Immature natural killer cell (primary cell): ENCODE data around the gene CACNA2D1. TPM values are rescaled to one million over a fixed set of nuclear protein-coding genes. Genes with fewer than 3 reads are reported as not detected.

Experiments used
- DNase-seq, 3 donors: peaks; one replicate each; pipeline ENCODE4 v3.0.0; 2022; ENCODE audit warnings: mixed read lengths in 1 of 3
- H3K27ac Mint-ChIP-seq, 6 donors: one replicate each; pipeline ENCODE4 v1.8.0; 2020; ENCODE audit warnings: mixed read lengths in 6 of 6, mild to moderate bottlenecking in 5 of 6, inconsistent platforms in 4 of 6, moderate library complexity in 3 of 6
- H3K27me3 Mint-ChIP-seq, 3 donors: one replicate each; pipeline ENCODE4 v1.8.0; 2020 to 2021; ENCODE audit warnings: low read depth in 3 of 3, mild to moderate bottlenecking in 3 of 3, mixed read lengths in 3 of 3, moderate library complexity in 3 of 3, inconsistent platforms in 1 of 3
- H3K36me3 Mint-ChIP-seq, 3 donors: one replicate each; pipeline ENCODE4 v1.8.0; 2020; ENCODE audit warnings: mixed read lengths in 3 of 3, inconsistent platforms in 2 of 3, mild to moderate bottlenecking in 2 of 3
- H3K4me1 Mint-ChIP-seq, 2 donors: one replicate each; pipeline ENCODE4 v1.8.0; 2020; ENCODE audit warnings: inconsistent platforms in 2 of 2, mild to moderate bottlenecking in 2 of 2, mixed read lengths in 2 of 2, moderate library complexity in 1 of 2
- H3K4me3 Mint-ChIP-seq, 5 donors: one replicate each; pipeline ENCODE4 v1.8.0; 2020; ENCODE audit warnings: mild to moderate bottlenecking in 5 of 5, mixed read lengths in 5 of 5, inconsistent platforms in 3 of 5, moderate library complexity in 3 of 5
- H3K9me3 Mint-ChIP-seq, 6 donors: one replicate each; pipeline ENCODE4 v1.8.0; 2020; ENCODE audit warnings: mild to moderate bottlenecking in 6 of 6, mixed read lengths in 6 of 6, inconsistent platforms in 4 of 6, moderate library complexity in 3 of 6
- polyA plus RNA-seq, 3 donors: library from polyadenylated mRNA; unstranded; fragments of 300-500 nt; fragmentation: Illumina TruSeq; gene quantifications; one replicate each; pipeline ENCODE4 v1.2.3, GENCODE V29; 2021

The CACNA2D1 gene
- polyA plus RNA-seq, 3 donors from 2014 or later: not detected

DNA sequence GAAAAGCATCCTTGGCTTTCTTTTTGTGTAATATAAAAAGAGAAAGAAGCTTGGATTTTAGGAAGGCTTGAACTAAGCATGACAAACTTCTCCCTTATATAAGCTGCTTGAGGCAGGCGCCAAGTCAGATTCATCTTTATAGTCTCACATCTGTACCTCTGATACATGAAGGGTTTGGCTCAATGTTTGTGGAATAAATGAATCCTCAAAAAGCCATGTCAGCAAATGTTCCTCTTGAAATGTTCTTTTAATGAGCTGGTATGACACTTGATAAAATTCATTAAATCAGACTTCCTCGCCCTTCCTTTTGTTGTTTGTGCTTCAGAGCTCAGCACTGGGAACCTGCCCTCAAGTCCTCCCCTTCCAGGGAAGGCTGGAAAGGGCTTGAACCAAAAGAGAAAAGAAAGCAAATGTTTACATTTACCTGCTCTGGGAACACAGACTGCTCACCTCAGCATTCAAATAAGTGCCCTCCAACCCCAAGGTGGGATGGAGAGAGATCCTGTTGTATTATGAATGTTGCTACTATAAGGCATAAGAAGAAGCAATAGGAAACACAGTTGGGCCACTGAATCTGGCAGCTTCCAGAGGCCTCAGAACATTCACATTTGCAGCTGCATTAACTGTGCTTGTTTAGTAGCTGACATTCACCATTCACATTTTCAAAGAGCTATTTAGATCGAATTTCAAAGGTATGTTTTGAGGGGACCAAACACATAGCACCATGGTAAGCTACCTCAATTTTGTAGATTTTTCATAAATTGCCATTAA, 212.6 kb downstream of the CACNA2D1 start:
- Mint-ChIP-seq H3K4me1 (no peaks in the 10 kb centered on the region), H3K27me3 (peaks cover 0 to 2% (median 2%) of the 10 kb centered on the region in 3 donors), H3K9me3 (peaks cover 0 to 24% (median 1%) of the 10 kb centered on the region in 6 donors), H3K4me3 (no peak overlapping the region), H3K27ac (no peak overlapping the region), H3K36me3 (no peaks in the 10 kb centered on the region)
- no peak for DNase-seq

DNA sequence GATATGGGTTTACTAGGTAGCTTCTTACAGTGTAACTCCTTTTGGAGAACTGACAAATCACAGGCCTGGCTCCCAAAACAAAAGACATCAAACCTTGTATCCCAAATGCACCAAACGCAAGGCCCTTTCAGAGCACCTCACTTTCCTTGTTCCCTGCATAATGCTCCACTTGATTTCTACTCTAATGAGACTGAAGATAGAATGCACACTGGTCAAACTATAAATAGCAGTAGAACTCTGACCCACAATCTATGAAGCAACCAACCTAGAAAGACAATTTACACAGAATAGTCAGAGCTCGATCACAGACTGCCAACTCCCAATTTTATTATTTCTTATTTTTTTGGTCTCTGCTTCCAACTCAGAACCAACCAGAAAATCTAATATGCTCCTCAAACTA, 214.4 kb downstream of the CACNA2D1 start:
- Mint-ChIP-seq H3K4me1 (no peaks in the 10 kb centered on the region), H3K36me3 (no peaks in the 10 kb centered on the region), H3K27ac (no peak overlapping the region), H3K9me3 (peaks cover 0 to 32% (median 1%) of the 10 kb centered on the region in 6 donors), H3K27me3 (peaks cover 0 to 2% (median 2%) of the 10 kb centered on the region in 3 donors), H3K4me3 (no peak overlapping the region)
- no peak for DNase-seq

DNA sequence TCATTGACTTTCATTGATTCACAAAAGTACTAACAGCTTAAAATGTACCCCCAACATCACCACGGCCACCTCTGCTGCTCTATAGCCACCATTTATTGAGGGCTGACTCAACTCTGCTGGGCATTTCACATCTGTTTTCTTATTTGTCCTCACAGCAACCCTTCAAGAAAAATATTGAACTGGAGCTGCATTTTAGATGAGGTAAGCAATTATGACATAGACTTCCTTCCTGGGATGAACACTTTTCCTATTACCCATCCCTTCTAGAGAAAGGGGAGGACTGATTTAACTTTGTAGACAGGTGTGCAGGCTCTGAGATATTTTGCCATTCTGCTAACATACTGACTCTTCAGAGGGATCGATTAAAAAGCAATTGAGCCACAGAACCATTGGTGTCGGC, 217.4 kb downstream of the CACNA2D1 start:
- Mint-ChIP-seq H3K9me3 (peaks cover 0 to 31% (median 5%) of the 10 kb centered on the region in 6 donors), H3K4me3 (no peak overlapping the region), H3K36me3 (no peaks in the 10 kb centered on the region), H3K27ac (no peak overlapping the region), H3K4me1 (no peaks in the 10 kb centered on the region), H3K27me3 (no peaks in the 10 kb centered on the region)
- DNase-seq: no peak

DNA sequence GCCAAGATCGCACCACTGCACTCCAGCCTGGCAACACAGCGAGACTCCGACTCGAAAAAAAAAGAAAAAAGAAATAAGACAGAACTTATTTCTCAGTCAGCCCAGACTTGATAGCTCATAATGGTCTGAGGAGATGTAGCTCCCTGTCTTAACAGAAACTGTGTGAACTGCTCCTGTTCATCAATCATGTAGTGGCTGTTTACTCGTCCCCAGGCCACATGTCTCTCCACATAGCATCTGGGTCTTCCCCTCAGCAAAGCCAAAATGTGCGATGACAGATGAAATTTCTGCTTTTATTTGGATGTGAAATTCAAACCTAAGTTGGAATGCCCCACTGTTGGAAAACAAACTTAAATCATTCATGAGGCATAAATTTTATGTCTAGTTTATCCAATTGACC, 219.0 kb downstream of the CACNA2D1 start:
- no peaks in the 10 kb centered on the region for H3K27me3 Mint-ChIP-seq
- H3K27ac Mint-ChIP-seq: no peak overlapping the region
- peaks cover 0 to 31% (median 5%) of the 10 kb centered on the region in 6 donors for H3K9me3 Mint-ChIP-seq
- no peak for DNase-seq
- H3K4me3 Mint-ChIP-seq: no peak overlapping the region
- no peaks in the 10 kb centered on the region for H3K36me3 Mint-ChIP-seq
- no peaks in the 10 kb centered on the region for H3K4me1 Mint-ChIP-seq

DNA sequence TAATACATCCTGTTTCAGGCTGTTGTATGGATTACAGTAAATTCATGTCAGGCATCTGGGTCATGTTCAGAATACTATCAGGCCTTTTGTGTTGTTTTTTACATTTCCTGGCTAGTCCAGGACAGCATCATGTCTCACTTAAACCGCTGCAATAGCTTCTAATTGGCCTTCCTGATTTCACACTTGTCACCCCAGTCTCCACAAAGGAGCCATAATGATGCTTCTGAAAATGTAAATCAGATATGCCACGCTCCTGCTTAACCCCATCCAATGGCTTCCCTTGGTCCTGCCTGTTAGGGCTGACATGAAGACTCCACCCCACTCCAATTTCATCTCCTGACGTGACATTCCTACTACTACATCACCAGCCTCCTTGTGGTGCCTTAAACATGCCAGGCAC, 220.0 kb downstream of the CACNA2D1 start:
- DNase-seq: no peak
- Mint-ChIP-seq H3K27me3 (no peaks in the 10 kb centered on the region), H3K27ac (no peak overlapping the region), H3K9me3 (peaks cover 0 to 23% (median 4%) of the 10 kb centered on the region in 6 donors), H3K4me1 (no peaks in the 10 kb centered on the region), H3K4me3 (no peak overlapping the region), H3K36me3 (no peaks in the 10 kb centered on the region)

DNA sequence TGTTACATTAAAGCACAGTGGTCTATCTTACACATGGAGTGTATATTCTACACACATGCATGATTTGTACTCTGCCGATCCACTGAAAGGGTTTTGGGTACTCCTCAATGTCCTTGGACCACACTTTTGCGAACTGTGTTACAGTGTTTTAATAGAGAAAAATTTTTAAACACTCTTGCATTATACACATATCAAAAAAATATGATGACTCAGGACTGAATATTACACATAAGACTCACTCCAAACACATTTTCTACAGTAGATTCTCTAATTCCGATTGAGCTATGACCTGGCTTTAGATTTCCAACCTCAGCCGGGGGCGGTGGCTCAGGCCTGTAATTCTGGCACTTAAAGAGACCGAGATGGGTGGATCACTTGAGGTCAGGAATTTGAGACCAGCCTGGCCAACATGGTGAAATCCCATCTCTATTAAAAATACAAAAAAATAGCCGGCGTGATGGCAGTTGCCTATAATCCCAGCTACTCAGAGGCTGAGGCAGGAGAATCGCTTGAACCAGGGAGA, 222.4 kb downstream of the CACNA2D1 start:
- Mint-ChIP-seq H3K9me3 (peaks cover 0 to 16% (median 5%) of the 10 kb centered on the region in 6 donors), H3K36me3 (no peaks in the 10 kb centered on the region), H3K4me1 (no peaks in the 10 kb centered on the region), H3K27ac (no peak overlapping the region), H3K27me3 (no peaks in the 10 kb centered on the region), H3K4me3 (no peak overlapping the region)
- no peak for DNase-seq

DNA sequence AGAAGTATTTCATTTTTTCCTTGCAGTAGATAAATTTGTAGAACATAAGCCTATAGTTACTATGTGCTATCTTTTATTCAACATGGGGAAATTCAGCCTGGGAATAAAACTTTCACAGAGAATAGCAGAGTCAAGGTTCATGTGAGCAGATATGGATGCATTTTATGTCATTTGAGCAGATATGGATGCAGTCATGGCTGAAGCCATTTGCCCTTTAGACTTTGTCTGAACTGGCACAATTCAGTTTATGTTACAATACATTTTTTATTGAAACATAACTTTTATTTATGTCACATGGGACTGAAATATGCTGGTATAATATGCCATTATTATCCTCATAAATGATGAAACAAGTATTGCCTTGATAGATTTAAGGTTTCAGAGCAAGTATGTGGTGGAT, 231.1 kb downstream of the CACNA2D1 start:
- Mint-ChIP-seq H3K4me3 (no peak overlapping the region), H3K4me1 (no peaks in the 10 kb centered on the region), H3K27me3 (no peaks in the 10 kb centered on the region), H3K9me3 (peaks cover 0 to 28% (median 6%) of the 10 kb centered on the region in 6 donors), H3K27ac (no peak overlapping the region), H3K36me3 (peaks cover 0 to 3% (median 0%) of the 10 kb centered on the region in 3 donors)
- DNase-seq: no peak

DNA sequence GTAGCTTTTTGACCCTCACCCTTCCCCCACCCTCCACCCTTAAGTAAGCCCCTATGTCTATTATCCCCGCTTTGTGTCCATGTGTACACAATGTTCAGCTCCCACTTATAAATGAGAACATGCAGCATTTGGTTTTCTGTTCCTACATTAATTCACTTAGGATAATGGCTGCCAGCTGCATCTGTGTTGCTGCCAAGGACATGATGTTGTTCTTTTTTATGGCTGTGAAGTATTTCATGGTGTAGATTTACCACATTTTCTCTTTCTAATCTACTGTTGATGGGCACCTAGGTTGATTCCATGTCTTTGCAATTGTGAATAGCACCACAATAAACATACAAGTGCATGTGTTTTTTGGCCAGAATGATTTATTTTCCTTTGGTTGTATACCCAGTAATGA, 232.2 kb downstream of the CACNA2D1 start:
- no peak for DNase-seq
- Mint-ChIP-seq H3K27ac (no peak overlapping the region), H3K36me3 (peaks cover 0 to 3% (median 0%) of the 10 kb centered on the region in 3 donors), H3K9me3 (peaks cover 0 to 31% (median 5%) of the 10 kb centered on the region in 6 donors), H3K4me1 (no peaks in the 10 kb centered on the region), H3K27me3 (no peaks in the 10 kb centered on the region), H3K4me3 (no peak overlapping the region)

DNA sequence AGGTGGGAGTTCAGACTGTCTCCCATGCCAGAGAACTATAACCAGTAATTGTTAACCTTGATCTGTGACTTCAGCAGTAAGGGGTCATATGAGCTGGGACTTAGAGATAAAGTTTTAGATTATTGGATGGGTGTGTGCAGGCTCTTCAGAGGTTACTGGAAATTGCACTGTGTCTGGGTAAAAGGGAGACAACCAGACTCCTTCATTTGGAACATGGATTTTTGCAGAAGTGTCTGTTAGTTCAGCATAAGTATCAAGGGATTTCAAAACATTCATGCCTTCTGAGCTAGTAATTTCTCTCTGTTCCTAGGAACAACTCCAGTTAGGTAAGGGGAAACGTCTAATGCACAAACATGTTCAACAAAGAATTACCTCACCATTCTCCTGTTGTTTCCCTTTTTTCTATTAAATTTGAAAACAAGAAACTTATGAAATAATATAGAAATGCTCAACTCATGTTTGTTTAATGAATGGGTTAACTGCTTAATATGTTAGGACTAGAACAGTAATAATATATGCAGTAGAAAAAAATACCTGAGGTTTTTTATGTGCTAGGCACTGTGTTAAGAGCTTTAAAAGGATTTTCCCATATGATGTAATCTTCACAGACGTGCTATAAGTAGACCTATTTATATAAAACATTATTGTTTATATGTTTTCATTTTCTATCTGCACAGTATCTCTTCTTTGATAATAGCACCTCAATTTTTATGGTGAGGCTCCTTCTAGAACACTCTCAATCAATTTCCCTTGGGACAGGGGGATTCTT, 233.0 kb downstream of the CACNA2D1 start:
- Mint-ChIP-seq H3K27ac (no peak overlapping the region), H3K36me3 (peaks cover 0 to 3% (median 0%) of the 10 kb centered on the region in 3 donors), H3K4me1 (no peaks in the 10 kb centered on the region), H3K9me3 (peaks cover 0 to 26% (median 5%) of the 10 kb centered on the region in 6 donors), H3K27me3 (no peaks in the 10 kb centered on the region), H3K4me3 (no peak overlapping the region)
- DNase-seq: no peak

DNA sequence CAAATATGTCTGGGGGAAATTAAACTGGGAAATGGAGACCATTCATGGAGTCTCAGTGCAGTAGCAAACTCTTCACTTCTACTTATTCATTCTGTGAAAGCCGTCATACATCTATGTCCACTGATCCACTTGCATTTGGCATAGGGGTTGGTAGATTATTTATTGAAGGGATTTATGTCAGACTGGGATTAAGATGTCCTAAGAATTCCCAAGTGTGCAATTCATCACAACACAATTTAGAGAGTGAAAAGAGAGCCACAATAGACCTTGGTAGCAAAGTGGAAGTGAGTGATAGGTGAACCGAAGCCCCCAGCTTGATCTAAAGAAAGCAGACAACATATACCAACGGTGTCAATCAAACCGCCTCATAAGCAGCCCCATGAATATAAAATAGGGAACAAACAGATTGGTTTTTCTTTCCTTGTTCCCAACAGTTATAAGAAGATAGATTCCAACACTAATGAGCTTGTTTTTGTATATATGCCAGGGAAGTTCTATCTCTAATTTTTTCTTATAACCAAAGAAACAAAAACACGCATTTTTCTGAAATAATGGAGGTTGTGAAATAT, 234.3 kb downstream of the CACNA2D1 start:
- H3K4me1 Mint-ChIP-seq: no peaks in the 10 kb centered on the region
- H3K27ac Mint-ChIP-seq: no peak overlapping the region
- no peak overlapping the region for H3K4me3 Mint-ChIP-seq
- no peaks in the 10 kb centered on the region for H3K36me3 Mint-ChIP-seq
- no peak for DNase-seq
- H3K9me3 Mint-ChIP-seq: peaks cover 0 to 20% (median 5%) of the 10 kb centered on the region in 6 donors
- no peaks in the 10 kb centered on the region for H3K27me3 Mint-ChIP-seq

DNA sequence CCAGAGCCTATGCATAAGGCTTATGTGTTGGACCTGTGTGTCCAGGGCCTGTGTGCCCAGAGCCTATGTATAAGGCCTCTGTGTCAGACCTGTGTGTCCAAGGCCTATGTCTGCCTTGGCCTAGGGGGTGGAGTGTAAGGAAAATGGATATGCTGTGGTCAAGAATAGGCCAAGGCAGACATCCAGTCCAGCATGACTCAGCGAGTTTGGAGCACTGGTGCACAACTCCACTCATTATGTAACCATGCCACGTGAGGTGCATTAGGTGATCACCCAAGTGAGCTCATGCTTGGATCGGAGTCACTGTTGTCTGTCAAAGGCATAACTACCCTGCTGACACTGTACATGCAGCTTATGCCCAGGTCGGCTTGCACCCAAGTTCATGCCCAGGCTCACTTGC, 238.9 kb downstream of the CACNA2D1 start:
- peaks cover 0 to 34% (median 6%) of the 10 kb centered on the region in 6 donors for H3K9me3 Mint-ChIP-seq
- no peaks in the 10 kb centered on the region for H3K36me3 Mint-ChIP-seq

DNA sequence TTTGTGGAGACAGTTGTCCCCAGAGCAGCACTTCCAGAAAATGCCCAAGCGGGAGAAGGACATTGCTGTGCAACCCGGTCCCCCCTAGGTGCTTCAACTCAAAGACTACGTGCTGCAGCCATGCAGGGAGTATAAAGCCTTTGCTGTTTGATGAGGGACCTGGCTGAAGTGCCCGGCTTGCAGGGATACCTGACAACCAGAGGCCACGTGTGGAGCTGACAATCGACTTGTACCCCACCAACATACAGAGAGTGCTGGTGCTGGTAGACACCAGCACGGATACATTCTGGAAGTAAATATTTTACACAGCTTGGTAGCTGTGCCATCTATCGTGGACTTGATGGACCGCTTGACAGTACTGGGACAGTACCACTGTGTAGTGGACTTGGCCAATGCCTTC, 240.6 kb downstream of the CACNA2D1 start:
- no peak for DNase-seq
- no peaks in the 10 kb centered on the region for H3K4me1 Mint-ChIP-seq
- peaks cover 0 to 2% (median 0%) of the 10 kb centered on the region in 3 donors for H3K27me3 Mint-ChIP-seq
- no peaks in the 10 kb centered on the region for H3K36me3 Mint-ChIP-seq
- no peak overlapping the region for H3K27ac Mint-ChIP-seq
- peaks cover 0 to 31% (median 8%) of the 10 kb centered on the region in 6 donors for H3K9me3 Mint-ChIP-seq
- H3K4me3 Mint-ChIP-seq: no peak overlapping the region

More for the DNA sequence above, 238.9 kb downstream of the CACNA2D1 start:
- H3K27me3 Mint-ChIP-seq: peaks cover 0 to 2% (median 0%) of the 10 kb centered on the region in 3 donors
- no peaks in the 10 kb centered on the region for H3K4me1 Mint-ChIP-seq
- no peak overlapping the region for H3K4me3 Mint-ChIP-seq
- no peak for DNase-seq
- H3K27ac Mint-ChIP-seq: no peak overlapping the region

DNA sequence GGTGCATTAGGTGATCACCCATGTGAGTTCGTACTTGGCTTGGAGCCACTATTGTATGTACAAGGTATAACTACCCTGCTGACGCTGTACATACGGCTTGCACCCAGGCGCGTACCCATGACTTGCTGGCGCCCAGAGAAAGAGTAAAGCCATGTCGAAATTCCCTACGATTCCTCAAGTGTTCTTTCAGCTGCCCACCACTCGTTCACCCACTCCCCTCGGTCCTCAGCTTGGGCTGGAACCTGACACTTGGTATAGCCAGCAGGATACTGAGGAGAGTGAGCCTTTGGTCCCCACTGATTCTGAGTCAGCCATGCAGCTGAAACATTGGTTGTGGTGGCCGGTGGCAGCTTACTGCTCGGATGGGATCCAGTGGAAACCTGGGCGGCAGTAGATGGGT, 241.5 kb downstream of the CACNA2D1 start:
- H3K9me3 Mint-ChIP-seq: peaks cover 0 to 36% (median 8%) of the 10 kb centered on the region in 6 donors
- H3K4me1 Mint-ChIP-seq: no peaks in the 10 kb centered on the region
- no peak overlapping the region for H3K4me3 Mint-ChIP-seq
- DNase-seq: no peak
- no peak overlapping the region for H3K27ac Mint-ChIP-seq
- no peaks in the 10 kb centered on the region for H3K36me3 Mint-ChIP-seq
- H3K27me3 Mint-ChIP-seq: peaks cover 0 to 2% (median 0%) of the 10 kb centered on the region in 3 donors

DNA sequence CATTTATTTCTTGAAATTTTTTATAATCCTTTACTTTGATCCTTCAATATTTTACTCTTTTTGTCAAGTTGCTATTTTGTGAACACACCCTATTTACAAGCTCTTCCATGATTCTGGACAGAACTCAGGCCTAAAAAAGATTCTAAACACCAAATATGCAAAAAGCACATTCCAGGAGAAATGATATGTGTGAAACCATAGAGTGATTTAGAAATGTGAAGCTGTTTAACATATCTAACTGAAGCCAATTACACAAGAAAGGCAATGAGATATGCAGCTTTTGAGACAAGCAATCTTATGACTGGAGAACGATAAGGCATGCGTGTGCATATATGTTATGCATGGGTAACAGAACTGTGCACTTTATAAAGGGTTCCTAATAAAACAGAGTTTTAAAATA, 243.0 kb downstream of the CACNA2D1 start:
- no peak for DNase-seq
- H3K4me1 Mint-ChIP-seq: no peaks in the 10 kb centered on the region
- peaks cover 0 to 4% (median 2%) of the 10 kb centered on the region in 3 donors for H3K27me3 Mint-ChIP-seq
- H3K4me3 Mint-ChIP-seq: no peak overlapping the region
- no peaks in the 10 kb centered on the region for H3K36me3 Mint-ChIP-seq
- H3K27ac Mint-ChIP-seq: no peak overlapping the region
- peaks cover 0 to 41% (median 9%) of the 10 kb centered on the region in 6 donors for H3K9me3 Mint-ChIP-seq
